Activated naive CD4-positive, alpha-beta T cell treated with anti-CD3 and anti-CD28 coated beads, Interleukin-2, amount 10 ng/mL, durations not matched to agents 5 hours and 36 hours (primary cell): ENCODE data around the gene MALT1. TPM values are rescaled to one million over a fixed set of nuclear protein-coding genes. Genes with fewer than 3 reads are reported as not detected.

Experiments
- total RNA-seq, 2 experiments: library from RNA; stranded (reverse); gene quantifications; one replicate each; pipeline ENCODE4 v1.2.3, GENCODE V29; 2021

The MALT1 gene
- total RNA-seq: 10 to 100 TPM; 88.9 to 90.1 TPM

GRCh38 chr18:58671111-58671631 is at the start of gene MALT1:
Gene MALT1 (plus strand): TSS chr18:58671465. CDS start chr18:58671644, 179 bp downstream.

Other genes with a start within 250 kb of the MALT1 start
- gene ALPK2, start 42.4 kb upstream of the MALT1 start, total RNA-seq: under 1 TPM in 1 of 2 experiments, not detected in 1; 0.10 TPM
- 1 to 10 TPM; 1.4 to 1.7 TPM for gene ZNF532, start 193.4 kb downstream of the MALT1 start, total RNA-seq